ENCODE results near the gene DYNLL2. TPM values are rescaled to one million over a fixed set of nuclear protein-coding genes. Genes with fewer than 3 reads are reported as not detected.

The DYNLL2 gene
- total RNA-seq = 16.0 and 20.3 TPM in 2 replicates

DNA sequence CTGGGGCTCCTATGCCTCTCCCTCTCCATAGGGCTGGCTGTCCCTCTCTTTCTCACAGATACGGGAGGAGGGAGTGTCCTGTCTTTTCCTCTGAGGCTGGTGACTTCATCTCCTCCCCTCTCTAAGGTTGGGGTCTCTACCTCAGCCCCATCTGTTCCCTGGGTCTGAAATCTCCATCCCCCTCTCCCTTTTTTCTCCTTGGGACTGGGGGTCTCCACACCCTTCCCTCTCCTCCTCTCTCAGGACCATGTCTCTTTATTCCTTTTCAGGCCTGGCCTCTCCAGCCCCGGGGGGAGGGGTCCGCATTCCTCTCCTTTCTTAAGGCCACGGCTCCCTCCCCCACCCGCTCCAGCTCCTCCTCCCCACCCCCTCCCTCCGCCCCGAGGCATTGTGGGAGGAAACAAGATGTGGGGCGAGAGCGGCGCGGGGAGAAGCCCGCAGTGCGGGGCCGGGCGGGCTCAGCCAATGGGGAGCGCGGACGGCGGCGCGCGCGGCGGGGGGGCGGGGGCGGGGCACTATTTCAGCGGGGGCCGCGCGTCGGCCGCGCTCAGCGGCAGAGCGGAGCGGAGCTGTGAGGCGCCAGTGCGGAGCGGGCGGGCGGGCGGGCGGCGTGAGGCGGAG is at the start of gene DYNLL2:
Gene DYNLL2, plus strand, starts transcription at position 550 of the 621 bp plus-strand sequence. CDS start 3,672 bp downstream, outside the sequence.

Other genes starting within 250 kb of the DYNLL2 start
- 26.0 and 26.7 TPM in 2 replicates for gene MRPS23, start 233.4 kb upstream of the DYNLL2 start, total RNA-seq
- gene CUEDC1, start 128.0 kb upstream of the DYNLL2 start, total RNA-seq = 7.4 and 9.1 TPM in 2 replicates
- gene VEZF1, start 95.2 kb upstream of the DYNLL2 start, total RNA-seq = 22.9 and 25.3 TPM in 2 replicates
- 320 and 382 TPM in 2 replicates for gene SRSF1, start 76.2 kb upstream of the DYNLL2 start, total RNA-seq
- gene OR4D1, start 65.0 kb downstream of the DYNLL2 start, total RNA-seq = not detected in 2 replicates
- gene OR4D2, start 83.6 kb downstream of the DYNLL2 start, total RNA-seq = not detected in 2 replicates
- gene EPX, start 109.3 kb downstream of the DYNLL2 start, total RNA-seq = not detected in 2 replicates
- 8.0 and 10.3 TPM in 2 replicates for gene MKS1, start 135.8 kb downstream of the DYNLL2 start, total RNA-seq
- gene LPO, start 155.2 kb downstream of the DYNLL2 start, total RNA-seq = 0.59 TPM in 1 of 2 replicates, not detected in the other
- gene MPO, start 197.5 kb downstream of the DYNLL2 start, total RNA-seq = 0.09 TPM in 1 of 2 replicates, not detected in the other
- 1.5 and 1.7 TPM in 2 replicates for gene TSPOAP1, start 245.4 kb downstream of the DYNLL2 start, total RNA-seq